ENCODE data around the gene C15orf40.

- no peak for TF ChIP-seq STAT6 (CRISPR knock-in tag; conservative IDR thresholded peaks at IDR 0.05; ENCODE audit: low read depth)
- TF ChIP-seq CREB1 (CRISPR knock-in tag; IDR thresholded peaks at IDR 0.05), result no peak
- TF ChIP-seq KAT7 (CRISPR knock-in tag; IDR thresholded peaks at IDR 0.05; ENCODE audit: borderline replicate concordance), result no peak
- TF ChIP-seq CTCF (IDR thresholded peaks at IDR 0.05), result no peak
- no peak for TF ChIP-seq ZNF532 (CRISPR knock-in tag; IDR thresholded peaks at IDR 0.05; ENCODE audit: borderline replicate concordance)
- no peak for TF ChIP-seq MAX (CRISPR knock-in tag; IDR thresholded peaks at IDR 0.05)
- TF ChIP-seq MXD4 (CRISPR knock-in tag; IDR thresholded peaks at IDR 0.05; ENCODE audit: borderline replicate concordance), result no peak
- TF ChIP-seq ELF4 (CRISPR knock-in tag; IDR thresholded peaks at IDR 0.05; ENCODE audit: low read depth), result no peak
- no peak for TF ChIP-seq TEAD4 (CRISPR knock-in tag; IDR thresholded peaks at IDR 0.05)
- TF ChIP-seq NR1H2 (CRISPR knock-in tag; IDR thresholded peaks at IDR 0.05), result no peak
These were observed 35.2 kb upstream of the C15orf40 start for GRCh38 chr15:83046558-83047127.

Measured in WTC11 (cell line).